GM18861 (cell line): ENCODE results near the gene KAZN.

Source experiments
- ATAC-seq: cut with Tn5 transposase; IDR thresholded peaks from one replicate; pipeline ENCODE4 v1.9.1; 2021; ENCODE audit not compliant: unreplicated experiment

The KAZN gene

GRCh38 chr1:14876747-14877146 is 278.3 kb downstream of the KAZN start:
- no peak for ATAC-seq

GRCh38 chr1:14877224-14877623 is 278.7 kb downstream of the KAZN start:
- ATAC-seq = no peak

DNA sequence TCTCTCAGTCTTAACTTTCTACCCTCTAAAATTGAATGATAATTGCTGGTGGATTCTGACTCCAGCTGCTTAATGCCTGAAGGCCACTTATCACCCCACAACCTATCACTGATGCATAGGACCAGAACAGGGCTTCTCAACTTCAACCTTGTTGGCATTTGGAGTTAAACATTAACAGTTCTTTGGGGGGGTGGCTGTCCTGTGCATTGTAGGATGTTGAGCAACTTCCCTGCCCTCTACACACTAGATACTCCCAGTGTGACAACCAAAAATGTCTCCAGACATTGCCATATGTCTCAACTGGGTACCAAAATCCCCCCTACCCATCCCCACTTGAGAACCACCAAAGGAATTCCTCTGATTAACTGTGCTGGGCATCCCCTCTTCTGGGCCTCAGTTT is 279.6 kb downstream of the KAZN start:
- ATAC-seq = no peak

- ATAC-seq = no peak
Measured at GRCh38 chr1:14878951-14879350, 280.5 kb downstream of the KAZN start.

- ATAC-seq = no peak
Measured at GRCh38 chr1:14880456-14881316, 282.2 kb downstream of the KAZN start.

DNA sequence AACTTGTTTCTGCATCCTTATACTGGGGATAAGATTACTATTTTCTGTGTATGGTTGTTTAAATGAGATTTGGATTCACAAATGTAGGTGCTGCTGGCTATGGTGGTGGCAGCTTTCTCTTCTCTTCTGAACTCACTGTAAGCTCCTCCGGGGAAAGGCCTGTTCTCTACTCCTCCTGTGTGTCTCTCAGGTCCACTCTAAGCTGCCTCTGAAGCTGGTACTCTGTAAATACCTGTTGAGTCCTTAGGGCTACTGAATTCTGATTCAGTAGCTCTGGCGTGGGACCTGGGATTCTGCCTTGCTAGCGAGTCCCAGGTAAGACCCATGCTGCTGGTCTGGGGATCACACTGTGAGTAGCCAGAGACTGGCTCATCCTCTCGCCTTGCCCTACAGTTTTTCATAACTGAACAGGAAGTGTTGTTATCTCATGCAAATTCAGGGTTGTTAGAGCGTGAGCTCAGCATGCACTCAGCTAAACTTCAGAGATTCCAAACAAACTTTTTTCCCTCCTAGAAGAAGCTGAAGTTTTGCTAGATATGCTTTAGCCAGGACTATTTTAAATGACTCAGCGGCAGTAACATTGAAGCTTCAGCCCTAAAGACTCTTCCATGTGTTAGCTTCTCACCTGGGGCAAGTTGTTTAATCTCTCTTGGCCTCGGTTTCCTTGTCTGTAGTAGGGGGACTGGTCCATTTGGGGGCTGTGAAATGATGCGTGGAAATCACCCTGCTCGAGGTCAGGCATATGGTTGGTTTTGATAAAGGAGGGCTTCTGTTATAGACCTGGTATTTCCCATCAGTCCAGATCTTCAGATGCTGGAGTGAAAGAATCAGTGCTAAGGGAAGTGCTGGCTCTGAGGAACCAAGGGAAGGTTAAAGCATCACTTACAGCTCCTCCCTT is 283.5 kb downstream of the KAZN start:
- ATAC-seq = peak; percentile 69

DNA sequence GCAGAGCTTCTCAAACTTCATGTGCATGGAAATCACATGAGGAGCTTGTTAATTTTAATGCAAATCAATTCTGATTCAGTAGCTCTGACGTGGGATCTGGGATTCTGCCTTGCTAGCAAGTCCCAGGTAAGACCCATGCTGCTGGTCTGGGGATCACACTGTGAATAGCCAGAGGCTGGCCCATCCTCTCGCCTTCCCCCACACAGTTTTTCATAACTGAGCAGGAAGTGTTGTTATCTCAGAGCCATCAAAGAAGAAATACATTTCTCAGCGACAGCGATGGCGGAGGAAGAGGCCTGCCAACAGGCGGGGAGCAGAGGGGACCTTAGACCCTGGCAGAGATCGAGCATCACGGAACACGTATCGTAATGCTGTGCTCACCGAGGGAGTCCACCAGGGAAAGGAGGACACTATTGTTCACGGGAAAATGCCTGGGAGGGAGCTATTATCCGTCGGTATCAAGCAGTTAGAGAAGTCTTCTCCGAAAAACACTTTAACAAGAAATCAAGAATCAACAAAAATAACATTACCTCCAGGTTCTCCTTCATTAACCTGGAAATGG is 286.2 kb downstream of the KAZN start:
- ATAC-seq = no peak

GRCh38 chr1:14887044-14887566 is 288.6 kb downstream of the KAZN start:
- no peak for ATAC-seq

- no peak for ATAC-seq
Measured at GRCh38 chr1:14887764-14888350, 289.4 kb downstream of the KAZN start.

DNA sequence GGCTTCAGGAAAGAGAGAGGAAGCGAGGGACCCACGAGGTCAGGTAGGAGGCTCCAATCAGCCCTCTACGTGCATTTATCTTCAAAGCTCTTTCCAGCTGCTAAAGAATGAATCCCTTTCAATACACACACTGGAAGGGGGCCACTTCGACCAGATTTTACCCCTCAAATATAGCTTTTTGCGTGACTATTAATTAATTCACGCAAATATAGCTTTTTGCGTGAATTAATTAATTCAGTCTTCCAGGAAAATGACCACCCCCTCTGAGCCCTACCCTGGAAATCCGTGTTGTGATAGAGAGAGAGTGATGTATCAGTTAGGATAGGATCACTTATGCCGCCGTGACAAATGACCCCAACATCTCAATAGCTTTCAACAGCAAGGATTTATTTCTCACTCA is 289.9 kb downstream of the KAZN start:
- no peak for ATAC-seq

DNA sequence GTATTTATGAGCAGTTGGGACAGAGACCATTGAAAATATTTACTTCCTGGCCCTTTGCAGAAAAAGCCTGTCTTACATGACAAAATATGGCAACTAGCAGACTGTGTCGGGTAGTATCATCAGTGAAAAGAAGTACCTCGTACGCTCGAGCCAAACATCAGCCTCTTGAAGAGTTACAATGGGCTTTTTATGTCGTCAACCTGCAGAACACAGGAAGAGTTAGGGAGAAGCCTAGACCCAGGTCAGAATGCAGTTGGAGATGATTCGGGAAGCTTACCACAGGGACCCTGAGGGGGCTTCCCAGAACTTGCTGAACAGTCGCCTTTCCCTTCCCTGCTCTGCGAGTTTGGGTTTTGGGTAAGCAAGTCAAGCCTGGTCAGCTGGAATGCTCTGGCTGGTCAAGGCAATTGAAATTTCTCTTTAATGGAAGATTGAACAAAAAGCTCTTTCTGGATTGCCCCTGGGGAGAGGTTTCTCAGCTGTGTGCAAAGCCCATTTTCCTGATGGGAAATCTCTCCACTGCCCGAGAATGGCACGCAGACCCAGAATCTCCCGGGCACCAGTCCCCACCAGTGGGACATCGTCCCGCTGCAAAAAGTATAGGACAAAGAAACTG is 291.4 kb downstream of the KAZN start:
- ATAC-seq = no peak

DNA sequence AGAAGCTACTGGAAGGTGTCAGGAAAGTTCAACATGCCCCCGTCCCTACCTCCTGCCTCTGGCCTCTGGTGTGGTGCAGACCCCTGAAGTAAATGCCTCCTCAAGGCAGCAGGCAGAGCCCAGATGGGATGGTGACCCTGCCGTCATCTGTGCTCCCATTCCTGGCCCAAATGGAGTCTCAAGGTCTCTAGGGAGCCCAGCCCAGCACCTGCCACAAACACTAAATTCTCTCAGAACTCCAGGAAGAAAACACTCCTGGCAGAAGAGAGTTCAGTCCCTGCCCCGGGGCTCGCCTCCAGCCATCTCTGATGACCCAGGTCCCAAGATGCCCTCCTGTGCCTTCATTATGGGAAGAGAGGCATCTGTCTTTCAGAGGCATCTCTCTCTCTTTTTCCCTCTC is 293.5 kb downstream of the KAZN start:
- no peak for ATAC-seq

DNA sequence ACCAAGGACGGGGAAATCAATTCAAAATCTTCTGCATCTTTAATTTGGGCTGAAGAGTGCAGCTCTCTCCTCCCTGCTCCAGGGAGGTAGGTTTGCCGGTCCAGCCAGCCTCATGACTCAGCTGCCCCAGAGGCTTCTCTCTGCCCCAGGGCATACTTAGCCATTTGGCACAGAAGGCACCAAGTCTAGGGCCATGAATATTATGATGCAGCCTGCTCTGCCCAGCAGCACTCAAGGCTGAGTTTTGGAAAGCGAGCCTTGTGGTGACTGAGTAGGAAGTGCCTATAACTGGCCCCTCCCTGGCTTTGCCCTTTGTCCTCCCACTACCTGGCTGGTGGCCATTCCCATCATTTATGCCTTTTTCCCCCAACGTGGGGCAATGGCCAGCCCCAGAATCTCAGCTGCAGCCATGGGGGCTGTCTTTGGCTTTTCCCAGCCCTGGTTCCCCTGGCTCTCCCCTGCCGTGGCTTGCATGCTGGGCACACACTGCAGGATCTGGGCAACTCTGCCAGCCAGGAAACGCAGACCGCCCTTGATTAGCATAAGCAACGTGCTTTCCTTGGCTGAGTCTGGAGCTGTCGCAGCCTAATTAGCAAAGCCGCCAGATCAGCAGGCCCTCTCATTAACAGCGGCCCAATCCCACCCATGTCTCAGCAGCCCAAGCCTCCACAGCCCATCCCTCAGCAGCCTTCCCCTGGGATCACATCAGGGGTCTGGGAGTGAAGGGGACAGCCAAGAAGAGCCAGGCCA is 296.5 kb downstream of the KAZN start:
- no peak for ATAC-seq

DNA sequence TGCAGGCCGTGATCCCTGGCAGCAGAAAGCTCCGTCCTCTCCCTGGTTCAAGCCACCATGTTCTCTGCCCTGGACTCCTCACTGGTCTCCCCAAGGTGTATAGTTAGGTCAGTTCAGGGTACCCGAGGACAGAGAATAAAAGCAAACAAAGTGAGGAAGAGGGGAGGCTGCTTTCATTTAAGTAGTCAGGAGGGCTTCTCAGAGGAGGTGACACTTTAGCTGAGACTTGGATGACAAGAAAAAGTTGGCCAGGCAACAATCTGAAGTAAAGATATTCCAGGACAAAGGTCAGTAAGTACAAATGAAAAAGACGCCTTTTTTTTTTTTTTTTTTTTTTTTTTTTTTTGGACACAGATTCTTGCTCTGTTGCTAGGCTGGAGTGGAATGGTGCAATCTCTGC is 297.2 kb downstream of the KAZN start:
- no peak for ATAC-seq

- no peak for ATAC-seq
Measured at GRCh38 chr1:14896381-14897079, 298.0 kb downstream of the KAZN start.

DNA sequence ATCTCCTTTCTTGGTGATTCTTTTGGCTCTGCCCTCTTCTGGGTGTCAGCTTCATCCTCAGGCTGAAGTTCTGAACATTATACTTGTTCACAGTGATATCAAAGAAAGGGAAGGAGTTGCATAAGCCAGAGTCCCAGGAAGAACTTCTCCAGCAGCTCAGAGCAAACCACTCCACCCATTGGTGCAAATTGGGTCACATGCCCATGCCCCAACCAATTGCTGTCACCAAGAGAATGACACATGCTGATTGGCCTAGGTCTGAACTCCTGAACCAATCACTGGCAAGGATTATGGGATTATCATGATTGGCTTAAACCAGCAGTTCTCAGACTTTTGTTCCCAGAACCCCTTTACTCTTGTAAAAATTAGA is 298.6 kb downstream of the KAZN start:
- no peak for ATAC-seq

- ATAC-seq = no peak
Measured at GRCh38 chr1:14897547-14897946, 299.1 kb downstream of the KAZN start.

- no peak for ATAC-seq
Measured at GRCh38 chr1:14897997-14898645, 299.6 kb downstream of the KAZN start.

DNA sequence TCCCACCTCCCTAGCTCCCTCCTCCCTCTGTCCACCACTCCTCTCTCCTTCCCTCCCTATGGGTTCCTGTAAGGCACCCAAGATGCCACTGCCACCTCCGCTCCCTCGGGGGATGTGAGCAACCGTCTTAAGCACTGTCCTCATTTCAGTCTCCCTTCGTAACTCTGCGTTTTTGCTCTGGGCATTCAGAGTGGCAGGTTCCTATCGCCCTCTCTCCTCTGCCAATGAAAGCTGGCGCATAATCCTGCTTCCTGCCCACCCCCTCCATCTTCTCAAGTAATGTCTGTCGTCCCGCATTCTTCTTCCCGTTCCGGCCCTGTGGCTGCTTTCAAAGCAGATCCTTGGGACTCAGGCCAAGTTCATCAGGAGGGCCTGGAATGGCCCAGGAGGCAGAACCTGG is 301.2 kb downstream of the KAZN start:
- no peak for ATAC-seq
